HFF-Myc (cell line): ENCODE data around the gene CCNB2.

Experiments
- DNase-seq: peaks from one replicate; pipeline ENCODE4 v3.0.0-alpha.2; 2011; ENCODE audit warnings: low read depth; ENCODE audit errors: extremely low read depth
- H3K4me3 ChIP-seq: replicated peaks from 2 replicates; pipeline ENCODE4 v1.5.1; 2011; ENCODE audit warnings: low read depth, mild to moderate bottlenecking, control low read depth, low read length
- CTCF ChIP-seq: IDR thresholded peaks from 2 replicates; pipeline ENCODE4 v1.5.1; 2012; ENCODE audit warnings: mild to moderate bottlenecking, low read depth, low read length, control low read depth; ENCODE audit errors: missing control alignments

CCNB2 gene

GRCh38 chr15:59104912-59105732 lies at the start of gene CCNB2:
Gene CCNB2 (plus strand): TSS chr15:59105146. CDS start chr15:59105269, 123 bp downstream.
- TF ChIP-seq CTCF, result no peak
- peak; percentile 91 for DNase-seq
- peak within 1 kb of the TSS; percentile 67 for H3K4me3 ChIP-seq

- no peak for DNase-seq
- TF ChIP-seq CTCF, result no peak
- no peak overlapping the region for H3K4me3 ChIP-seq
These were observed 45.8 kb upstream of the CCNB2 start for GRCh38 chr15:59059076-59059597.

- no peak for TF ChIP-seq CTCF
- no peak overlapping the region for H3K4me3 ChIP-seq
- no peak for DNase-seq
These were observed 44.6 kb upstream of the CCNB2 start for GRCh38 chr15:59060348-59060747.

- no peak overlapping the region for H3K4me3 ChIP-seq
- TF ChIP-seq CTCF, result no peak
- DNase-seq, result no peak
These were observed 41.9 kb upstream of the CCNB2 start for GRCh38 chr15:59063042-59063441.

- DNase-seq, result no peak
- TF ChIP-seq CTCF, result no peak
- no peak overlapping the region for H3K4me3 ChIP-seq
These were observed 35.5 kb upstream of the CCNB2 start for GRCh38 chr15:59069430-59069829.

GRCh38 chr15:59074607-59075006 lies 30.3 kb upstream of the CCNB2 start:
- no peak for TF ChIP-seq CTCF
- H3K4me3 ChIP-seq, result no peak overlapping the region
- no peak for DNase-seq
